RPMI8226 (cell line): ENCODE data around the gene EPHB1.

Experiments used
- DNase-seq: peaks from one replicate; pipeline ENCODE4 v3.0.0-alpha.2; 2015

The EPHB1 gene

GRCh38 chr3:135235541-135235940 lies 440.5 kb downstream of the EPHB1 start:
- no peak for DNase-seq

- DNase-seq, result no peak
Measured at GRCh38 chr3:135237371-135238143, 442.5 kb downstream of the EPHB1 start.

- no peak for DNase-seq
Measured at GRCh38 chr3:135238236-135238830, 443.3 kb downstream of the EPHB1 start.

- no peak for DNase-seq
Measured at GRCh38 chr3:135238871-135239614, 444.0 kb downstream of the EPHB1 start.

GRCh38 chr3:135239615-135239884 lies 444.5 kb downstream of the EPHB1 start:
- DNase-seq, result no peak

GRCh38 chr3:135240426-135240825 lies 445.4 kb downstream of the EPHB1 start:
- DNase-seq, result no peak

GRCh38 chr3:135242285-135242684 lies 447.2 kb downstream of the EPHB1 start:
- DNase-seq, result no peak

GRCh38 chr3:135243616-135244015 lies 448.6 kb downstream of the EPHB1 start:
- no peak for DNase-seq

GRCh38 chr3:135246027-135246426 lies 451.0 kb downstream of the EPHB1 start:
- DNase-seq, result no peak

- DNase-seq, result no peak
Measured at GRCh38 chr3:135248213-135248612, 453.2 kb downstream of the EPHB1 start.

GRCh38 chr3:135249186-135249585 lies 454.1 kb downstream of the EPHB1 start:
- DNase-seq, result no peak

GRCh38 chr3:135258916-135259315 lies 463.9 kb downstream of the EPHB1 start:
- DNase-seq, result no peak

- no peak for DNase-seq
Measured at GRCh38 chr3:135260025-135260424, 465.0 kb downstream of the EPHB1 start.

- DNase-seq, result no peak
Measured at GRCh38 chr3:135261214-135261775, 466.2 kb downstream of the EPHB1 start.

GRCh38 chr3:135261916-135262315 lies 466.9 kb downstream of the EPHB1 start:
- DNase-seq, result no peak

- no peak for DNase-seq
Measured at GRCh38 chr3:135262441-135262840, 467.4 kb downstream of the EPHB1 start.

- no peak for DNase-seq
Measured at GRCh38 chr3:135263331-135263730, 468.3 kb downstream of the EPHB1 start.

GRCh38 chr3:135267487-135267886 lies 472.4 kb downstream of the EPHB1 start:
- DNase-seq, result no peak

- no peak for DNase-seq
Measured at GRCh38 chr3:135268941-135269532, 474.0 kb downstream of the EPHB1 start.

GRCh38 chr3:135271177-135272025 lies 476.3 kb downstream of the EPHB1 start:
- no peak for DNase-seq

GRCh38 chr3:135272026-135272669 lies 477.1 kb downstream of the EPHB1 start:
- DNase-seq, result no peak

GRCh38 chr3:135292162-135292561 lies 497.1 kb downstream of the EPHB1 start:
- DNase-seq, result no peak
